ENCODE results near the gene CCR6.
"Not testable (repeated sequence)": the region's sequence is repeated elsewhere in the genome, so short reads cannot be mapped to it uniquely, and the experiment has no call there.

The CCR6 gene

DNA sequence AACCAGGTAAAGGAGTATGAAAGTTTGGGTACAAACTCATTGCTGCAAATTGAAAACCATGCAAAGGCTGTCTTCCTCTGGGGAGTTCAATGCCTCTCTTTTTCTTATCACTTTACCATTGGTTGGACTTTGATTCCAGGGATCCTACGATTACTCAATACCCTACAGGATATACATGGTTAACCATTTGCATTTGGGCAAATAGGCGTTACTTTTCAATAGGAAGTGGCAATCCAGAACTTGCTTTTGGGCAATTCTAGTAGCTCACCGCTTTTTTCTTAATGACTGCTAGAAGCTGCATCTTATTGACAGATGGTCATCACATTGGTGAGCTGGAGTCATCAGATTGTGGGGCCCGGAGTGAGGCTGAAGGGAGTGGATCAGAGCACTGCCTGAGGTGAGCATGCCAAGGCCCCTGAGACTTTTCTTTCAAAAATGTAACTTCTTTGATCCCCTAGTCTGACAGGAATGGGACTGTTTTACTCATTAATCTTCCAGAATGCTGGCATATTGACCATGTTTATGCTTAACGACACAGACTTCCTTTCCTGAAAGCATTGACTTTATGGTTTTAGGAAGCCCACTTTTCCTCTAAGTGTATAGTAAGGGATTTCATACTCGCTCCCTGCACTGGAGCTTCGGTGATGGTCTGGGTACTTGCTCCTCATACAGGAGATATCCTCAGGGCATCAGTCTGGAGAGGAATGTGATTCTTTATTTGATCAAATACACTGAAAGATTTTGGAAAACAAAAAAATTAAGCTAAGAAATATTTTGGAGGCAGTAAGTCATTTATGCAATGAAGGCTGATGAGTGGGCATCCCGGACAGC, at the start of gene CCR6:
Gene CCR6, plus strand, starts transcription at position 270 of the 831 bp plus-strand sequence. CDS start 13,039 bp downstream, outside the sequence.
- DNase-seq (ENCODE audit: low spot score): no peak

DNA sequence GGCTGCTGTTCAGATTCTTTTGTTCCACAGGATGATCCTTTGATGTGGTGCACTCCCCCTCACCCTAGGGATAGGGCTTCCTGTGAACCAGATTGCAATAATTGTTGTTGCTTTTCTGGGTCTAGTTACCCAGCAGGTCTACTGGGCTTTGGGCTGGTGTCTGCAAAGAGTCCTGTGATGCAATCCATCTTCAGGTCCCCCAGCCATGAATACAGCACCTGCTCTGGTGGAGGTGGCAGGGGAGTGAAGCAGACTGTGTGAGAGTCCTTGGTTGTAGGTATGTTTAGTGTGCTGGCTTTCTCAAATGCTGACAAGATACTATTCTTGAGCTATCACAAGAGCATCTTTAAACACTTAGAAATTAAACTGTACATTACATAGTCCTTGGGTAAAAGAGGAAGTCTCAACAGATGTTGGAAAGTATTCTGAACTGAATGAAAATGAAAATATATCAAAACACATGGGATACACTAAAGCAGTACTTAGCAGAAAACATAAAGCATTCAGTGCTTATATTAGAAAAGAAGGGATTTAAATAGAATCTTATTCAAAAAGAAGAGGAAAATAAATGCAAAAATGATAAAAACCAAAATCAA, 49.1 kb upstream of the CCR6 start:
- no peak for DNase-seq (ENCODE audit: low spot score)

DNA sequence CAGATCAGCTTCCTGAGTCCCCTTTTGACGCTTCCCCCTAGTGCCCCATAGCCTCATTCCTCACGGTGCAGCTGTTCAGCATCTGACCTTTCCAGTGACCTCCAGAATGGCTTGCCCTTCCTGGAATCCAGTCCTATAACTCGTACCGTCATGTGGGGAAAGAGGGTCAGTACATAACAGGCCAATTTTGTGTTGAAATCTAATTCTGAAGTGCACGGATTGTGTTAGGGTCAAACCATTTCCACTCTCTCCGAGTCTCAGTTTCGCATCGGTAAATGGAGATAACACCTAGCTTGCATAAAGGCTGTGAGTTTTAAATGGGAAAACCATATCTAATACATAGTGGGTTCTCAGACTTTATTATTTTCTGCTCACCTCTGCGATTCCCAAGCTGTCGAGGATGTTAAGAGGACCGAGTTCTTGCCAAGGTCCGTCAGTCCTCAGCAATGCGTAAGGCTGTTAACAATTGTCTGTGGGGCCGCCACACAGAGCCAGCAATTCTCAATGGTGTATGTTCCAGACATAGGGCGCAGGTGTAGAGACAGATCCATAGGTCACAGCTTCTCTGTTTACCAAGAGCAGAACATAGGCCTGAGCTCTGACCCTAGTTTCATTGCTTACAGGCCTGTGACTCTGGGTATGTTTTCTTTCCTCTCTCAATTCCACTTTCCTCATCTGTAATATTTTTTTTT, 45.5 kb upstream of the CCR6 start:
- no peak for DNase-seq (ENCODE audit: low spot score)

DNA sequence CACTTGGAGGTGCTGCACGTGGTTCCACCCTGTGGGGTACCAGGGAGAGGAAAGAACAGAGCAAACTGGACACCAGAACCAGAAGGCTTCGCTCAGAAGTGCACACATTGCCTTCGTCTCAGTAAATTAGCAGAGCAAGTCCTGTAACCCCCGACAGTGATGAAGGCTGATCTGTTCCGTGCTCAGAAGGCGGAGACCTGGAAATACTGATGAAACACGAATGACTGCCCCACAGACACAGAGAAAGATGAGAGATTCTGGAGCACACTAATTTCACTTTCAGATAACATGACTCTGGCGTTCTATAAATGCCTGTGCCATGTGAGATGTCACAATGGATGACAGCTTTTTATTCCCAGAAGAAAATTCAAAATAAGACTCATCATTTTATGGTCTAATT, 44.2 kb upstream of the CCR6 start:
- DNase-seq (ENCODE audit: low spot score): no peak

DNA sequence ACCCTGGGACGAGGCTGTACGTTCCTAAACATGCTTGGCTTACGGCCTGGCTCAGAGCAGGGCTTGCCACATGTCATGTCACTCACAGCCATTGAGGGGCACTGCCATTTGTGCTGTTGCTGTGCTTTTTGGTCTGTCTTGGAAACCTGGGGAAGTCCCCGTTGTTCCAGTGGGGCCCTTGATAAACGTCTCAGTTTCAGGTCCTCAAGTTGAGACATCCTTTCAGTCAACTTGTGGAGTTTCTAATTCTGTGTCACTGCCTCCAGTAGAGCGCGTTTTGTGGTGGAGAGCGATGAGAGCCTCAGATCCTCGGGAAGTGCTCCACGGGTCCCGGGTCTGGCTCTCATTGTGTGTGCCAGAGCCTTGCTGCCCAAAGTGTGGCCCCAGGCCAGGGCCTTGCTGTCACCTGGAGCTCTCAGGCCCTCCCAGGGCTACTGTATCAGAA, 43.0 kb upstream of the CCR6 start:
- DNase-seq (ENCODE audit: low spot score): no peak

DNA sequence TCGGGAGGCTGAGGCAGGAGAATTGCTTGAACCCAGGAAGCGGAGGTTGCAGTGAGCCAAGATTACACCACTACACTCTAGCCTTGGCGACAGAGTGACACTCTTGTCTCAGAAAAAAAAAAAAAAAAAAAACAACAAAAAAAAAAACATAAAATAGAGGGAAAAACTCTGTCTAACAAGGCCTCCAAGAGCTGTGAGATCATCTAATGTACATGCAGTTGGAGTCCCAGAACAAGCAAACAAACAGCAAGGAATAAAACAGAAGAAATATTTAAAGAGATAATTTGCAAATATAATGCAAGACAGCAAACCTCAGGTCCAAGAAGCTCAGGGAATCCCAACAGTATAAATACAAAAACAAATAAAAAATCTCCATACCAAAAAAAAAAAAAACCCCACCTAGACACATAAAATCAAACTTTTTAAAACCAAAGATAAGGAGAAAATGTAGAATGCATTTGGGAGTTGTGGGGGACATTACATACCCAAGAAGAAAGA, 35.0 kb upstream of the CCR6 start:
- DNase-seq (ENCODE audit: low spot score): no peak

DNA sequence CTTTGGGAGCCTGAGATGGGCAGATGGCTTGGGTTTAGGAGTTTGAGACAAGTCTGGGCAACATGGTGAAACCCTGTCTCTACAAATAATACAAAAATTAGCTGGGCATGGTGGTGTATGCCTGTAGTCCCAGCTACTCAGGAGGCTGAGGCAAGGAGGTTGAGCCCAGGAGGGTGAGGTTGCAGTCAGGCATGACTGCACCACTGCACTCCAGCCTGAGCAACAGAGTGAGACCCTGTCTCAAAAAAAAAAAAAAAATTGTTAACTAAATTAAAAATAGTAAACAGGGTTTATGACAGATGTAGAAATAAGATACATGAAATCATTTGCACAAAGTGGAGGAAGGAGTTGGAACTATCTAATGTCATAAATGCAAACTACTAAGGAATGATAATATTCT, 34.2 kb upstream of the CCR6 start:
- not testable (repeated sequence) for DNase-seq (ENCODE audit: low spot score)

DNA sequence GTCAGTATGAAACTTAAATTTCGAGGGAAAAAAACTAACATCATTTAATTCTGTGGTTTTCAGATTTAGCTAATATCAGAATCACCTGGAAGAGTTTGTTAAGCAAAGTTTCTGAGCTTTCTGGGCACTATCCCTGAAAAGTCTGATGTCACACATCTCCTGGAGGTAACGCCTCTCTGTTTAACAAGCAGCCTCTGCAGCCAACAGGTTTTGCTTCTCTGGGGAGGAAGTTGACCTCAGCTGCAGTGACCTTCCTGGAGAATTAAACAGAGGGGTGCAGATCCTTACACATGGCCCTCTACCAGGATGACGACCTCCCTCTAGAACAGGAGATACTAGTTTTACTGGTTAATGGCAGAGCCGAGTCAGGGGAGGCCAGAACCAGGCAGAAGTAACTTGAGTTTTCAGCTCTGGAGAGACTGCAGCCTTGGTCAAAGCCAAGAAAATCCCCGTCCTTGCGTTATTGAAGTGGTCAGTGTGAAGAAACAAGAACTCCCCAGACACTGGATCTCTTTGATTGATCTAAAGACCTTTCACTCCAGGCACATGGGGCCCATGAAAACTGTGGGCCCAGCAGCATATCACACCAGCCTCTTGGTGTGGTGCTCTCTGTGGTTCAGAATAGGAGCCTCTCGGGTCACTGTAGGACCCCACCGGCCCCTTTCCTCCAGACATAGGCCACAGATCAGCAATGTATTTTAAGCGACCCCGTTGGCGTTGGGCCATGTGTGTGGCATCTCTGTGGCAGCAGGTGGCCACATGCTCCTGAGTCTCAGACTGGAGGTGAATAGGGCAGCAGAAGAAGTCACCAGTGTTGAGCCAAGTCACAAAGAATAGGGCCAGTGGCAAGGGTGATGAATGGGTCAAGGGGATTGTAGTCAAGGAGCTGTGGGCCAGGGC, 33.4 kb upstream of the CCR6 start:
- DNase-seq (ENCODE audit: low spot score): no peak

DNA sequence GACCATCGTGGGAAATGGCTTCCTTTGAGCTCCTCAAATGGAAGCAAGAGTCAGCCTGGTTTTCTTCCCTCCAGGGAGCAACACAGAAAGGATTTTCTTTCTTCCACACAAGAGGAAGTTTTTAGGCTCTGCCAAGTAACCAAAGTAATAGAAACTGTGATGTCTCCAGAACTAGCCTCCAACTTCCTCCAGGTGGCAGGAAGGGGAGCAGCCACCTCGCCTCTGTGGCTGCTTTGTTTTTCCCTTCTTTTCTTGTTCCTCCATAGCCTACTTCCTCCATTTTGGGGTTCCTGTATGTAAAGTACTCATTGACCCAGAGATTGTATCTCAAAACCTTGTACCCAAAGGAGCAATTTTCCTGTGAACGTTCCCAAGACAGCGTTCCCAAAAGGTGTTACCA, 32.7 kb upstream of the CCR6 start:
- DNase-seq (ENCODE audit: low spot score): no peak

DNA sequence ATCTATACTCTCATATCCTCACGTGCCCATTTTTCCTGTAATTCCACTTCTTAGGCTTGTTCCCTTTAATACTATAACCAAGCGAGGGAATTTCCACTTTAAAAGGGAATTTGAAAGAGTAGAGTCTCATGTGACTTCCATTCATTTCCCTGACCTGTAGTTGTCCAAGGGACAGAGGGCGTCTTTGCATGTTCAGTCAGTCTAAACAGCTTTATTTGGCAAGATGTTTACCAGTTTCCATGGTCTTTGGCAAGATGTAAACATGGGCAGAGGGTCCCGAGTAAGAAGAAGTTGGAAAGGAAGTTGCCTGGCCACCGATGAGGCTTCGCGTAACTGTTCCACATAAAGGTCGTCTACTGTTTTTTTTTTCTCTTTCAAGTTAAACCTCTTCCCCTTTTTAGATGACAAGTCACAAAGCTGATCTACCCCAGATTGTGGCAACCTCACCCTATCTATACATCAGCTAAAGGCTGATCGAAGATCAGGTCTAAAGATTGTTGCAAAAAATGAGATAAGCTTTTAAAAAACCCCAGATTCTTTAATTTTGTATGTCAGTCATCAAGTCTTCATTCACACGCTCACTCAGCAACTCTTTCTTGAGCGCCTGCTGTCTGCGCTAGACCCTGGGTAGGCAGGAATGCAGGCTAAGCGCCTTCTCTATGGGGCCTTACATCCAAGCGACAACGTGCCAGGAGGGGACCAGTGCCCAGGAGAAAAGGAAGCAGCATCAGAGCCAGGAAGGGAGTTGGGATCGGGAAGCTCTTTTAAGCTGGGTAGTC, 31.7 kb upstream of the CCR6 start:
- DNase-seq (ENCODE audit: low spot score): no peak

DNA sequence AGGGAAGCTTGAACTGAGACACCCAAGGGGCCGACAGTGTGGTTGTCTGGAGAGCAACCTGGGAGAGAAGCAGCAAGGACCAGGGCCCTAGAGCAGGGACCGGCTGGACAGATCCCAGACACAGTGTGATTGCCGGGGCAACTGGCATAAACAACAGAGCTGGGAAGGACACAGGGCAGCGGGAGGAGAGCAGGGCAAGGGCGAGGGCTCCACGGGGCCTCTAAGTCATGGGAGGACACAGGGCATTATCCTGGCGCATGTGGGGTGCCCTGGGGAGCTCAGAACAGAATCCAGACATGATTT, 31.1 kb upstream of the CCR6 start:
- DNase-seq (ENCODE audit: low spot score): no peak

DNA sequence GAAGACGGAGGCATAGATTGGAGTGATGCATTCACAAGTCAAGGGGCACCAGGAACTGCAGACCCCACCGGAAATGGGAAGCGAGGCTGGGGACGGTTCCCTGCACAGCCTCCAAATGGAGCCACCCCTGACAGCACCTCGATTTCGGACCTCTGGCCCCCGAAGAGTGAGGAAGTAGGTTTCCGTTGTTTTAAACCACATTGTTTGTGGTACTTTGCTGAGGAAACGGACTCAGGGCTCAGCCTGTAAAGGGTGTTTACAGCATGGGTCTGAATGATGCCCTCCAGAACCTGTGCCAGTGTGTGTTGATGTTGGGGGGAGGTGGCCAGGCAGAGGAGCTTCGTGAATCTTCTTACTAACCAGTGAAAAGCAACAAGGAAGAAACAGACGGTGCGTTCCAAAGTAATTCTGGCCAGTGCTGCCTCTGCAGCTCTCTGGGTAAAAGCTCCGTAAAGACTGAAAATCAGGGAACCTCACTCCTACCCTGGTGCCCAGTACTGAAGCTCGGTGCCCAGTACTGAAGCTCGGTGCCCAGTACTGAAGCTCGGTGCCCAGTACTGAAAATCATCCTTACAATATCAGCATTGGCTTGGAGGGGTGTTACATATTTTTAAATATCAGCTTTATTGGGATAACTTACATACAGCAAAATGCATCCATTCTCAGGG, 30.1 kb upstream of the CCR6 start:
- no peak for DNase-seq (ENCODE audit: low spot score)

DNA sequence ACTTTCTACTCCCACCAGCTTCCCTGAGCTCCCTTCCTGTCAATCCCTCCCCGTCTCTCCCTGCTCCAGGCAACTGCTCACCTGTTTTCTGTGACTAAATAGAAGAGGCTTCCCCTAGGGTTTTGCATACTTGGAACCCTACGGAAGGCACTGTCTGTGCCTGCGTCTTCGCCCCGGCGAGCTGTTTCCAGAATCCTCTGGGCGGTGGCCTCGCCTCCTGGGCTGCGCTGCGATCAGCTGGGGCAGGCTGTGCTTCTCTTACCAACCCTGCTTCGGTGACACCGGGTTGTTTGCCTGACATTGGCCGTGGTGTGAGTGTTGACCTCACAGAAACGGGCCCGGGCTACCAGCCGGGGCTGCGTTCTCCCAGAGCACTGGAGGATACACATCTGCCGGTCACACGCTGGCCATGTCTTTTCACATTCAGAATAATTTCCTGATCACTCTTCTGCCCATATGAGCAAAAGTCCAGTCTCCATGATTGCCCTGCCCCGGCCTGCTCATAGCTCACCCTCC, 29.4 kb upstream of the CCR6 start:
- DNase-seq (ENCODE audit: low spot score): no peak

DNA sequence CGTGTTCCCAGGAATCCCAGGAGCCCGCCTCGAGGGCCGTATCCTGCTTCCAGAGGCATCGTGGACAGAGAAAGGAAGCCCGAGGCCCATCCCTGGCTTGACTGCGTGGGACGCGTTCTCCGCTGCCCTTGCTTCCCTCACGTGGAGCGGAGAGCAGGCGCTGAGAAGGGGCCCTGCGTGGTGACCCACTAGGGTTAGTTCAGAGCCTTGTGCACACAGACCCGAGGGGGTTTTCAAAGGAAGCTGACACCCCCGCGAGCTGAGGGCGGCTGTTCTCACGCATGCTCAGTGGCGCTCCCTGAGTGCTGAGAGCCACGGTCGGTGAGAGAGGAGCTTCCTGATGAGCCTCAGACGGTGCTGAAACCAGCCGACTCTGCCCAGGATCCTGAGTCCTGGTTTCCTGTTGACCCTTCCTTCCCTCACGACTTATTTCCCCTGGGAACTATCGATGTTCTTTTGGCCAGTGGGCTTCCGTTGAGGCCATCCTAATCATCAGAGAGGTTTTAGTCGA, 28.9 kb upstream of the CCR6 start:
- no peak for DNase-seq (ENCODE audit: low spot score)

DNA sequence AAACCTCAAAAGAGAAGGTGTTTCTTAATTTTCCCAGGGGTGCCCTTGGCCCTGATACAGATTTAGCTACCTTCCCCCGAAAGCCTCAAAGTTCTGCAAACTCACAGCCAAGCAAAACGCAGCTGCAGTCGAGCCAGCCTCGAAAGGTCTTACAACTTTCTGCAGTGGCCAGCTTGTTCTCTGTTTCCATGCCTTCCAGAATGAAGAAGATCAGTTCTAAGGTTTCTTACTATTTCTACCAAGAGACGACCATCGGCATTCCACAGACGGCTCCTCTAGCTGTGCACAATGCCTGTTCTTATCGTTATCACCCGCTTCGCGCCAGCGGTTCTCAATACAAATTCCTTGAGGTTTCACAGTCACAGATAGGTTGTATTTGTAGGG, 28.5 kb upstream of the CCR6 start:
- no peak for DNase-seq (ENCODE audit: low spot score)

DNA sequence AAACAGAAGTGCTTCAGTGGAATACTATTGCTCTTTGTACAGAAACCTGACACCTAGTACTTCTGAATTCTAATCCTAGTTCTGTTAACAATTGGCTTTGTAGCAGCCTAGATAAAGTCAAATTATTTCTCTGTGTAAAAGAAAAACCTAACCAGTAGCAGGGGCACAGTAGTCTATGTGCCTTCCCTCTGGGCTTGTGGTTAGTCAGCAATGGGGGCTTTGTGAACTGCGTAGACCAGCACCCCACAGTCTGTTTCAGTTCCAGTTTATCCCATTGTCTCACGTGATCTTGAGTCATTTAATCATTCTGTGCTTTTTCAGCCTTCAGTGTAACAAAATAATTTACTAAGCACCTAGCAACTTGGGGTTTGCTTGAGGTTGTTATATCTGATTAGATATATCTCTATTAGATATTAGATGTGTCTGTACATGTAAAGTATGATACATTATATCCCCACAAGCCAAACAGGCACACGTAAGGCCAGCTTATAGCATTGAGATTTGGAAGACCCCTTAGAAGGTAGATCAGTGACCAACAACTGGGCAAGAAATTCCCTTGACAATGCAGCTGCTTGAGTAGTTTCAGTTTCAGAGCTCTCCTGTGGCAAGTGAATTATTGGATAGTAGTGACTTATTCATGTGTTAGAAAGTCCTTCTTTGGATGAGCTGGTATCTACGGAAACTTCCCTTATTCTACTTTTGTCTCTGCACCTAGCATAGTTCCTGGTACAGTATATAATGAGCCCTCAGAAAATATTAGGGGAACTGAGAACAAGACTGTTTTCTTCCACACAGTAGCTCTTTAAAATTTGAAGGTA, 27.9 kb upstream of the CCR6 start:
- no peak for DNase-seq (ENCODE audit: low spot score)

DNA sequence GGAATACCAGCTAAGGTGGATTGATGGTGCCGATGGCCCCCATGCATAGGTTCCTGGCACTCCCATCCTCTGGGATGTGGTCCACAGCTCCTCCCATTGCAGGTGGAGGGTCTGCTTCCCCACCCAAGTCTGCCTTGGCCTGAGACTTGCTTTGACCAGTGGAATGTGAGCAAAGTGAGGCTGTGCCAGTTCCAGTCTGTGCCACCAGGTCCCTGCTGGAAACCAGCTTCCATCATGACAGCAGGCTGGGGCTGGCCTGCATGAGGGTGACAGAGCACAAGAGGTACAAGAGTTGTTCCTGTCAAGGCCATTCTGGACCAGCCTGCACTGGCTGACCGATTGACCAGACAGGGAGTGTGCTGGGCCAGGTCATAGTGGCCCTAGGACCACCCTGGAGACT, 27.0 kb upstream of the CCR6 start:
- DNase-seq (ENCODE audit: low spot score): no peak

DNA sequence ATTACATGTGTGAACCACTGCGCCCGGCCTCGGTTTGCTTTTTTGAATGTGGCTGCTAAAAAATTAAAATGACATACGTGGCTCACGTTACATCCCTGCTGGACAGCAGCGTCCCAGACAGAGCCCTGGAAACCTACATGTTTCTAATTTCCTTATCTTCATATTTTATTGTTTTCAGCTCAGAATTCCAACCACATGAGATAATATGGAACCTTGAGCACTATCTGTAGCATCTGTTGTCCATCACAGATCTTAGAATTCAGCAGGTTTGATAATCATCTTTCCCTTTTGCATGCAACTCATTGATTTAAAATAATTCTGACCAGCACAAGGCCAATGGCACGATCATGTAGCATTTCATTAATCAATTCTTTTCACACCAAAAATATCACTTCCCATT, 25.9 kb upstream of the CCR6 start:
- no peak for DNase-seq (ENCODE audit: low spot score)

DNA sequence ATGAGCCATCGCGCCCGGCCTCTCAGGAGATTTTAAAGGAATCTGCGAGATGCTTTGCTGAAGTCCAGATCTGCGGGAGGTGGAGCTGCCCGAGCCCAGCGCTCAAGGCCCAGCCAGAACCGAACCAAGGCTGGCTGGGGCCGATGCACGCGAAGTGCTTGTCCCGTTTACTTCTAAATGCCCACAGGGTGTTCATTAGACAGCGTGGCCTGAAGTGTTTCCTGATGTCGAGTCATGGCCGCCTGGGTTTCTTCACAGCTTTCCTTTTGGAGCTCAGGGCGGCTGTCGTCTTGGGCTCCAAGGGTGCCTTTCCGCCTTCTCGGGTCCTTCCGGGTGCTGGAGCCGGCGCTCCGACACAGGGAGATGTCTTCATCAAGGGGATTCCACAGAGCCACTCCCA, 25.1 kb upstream of the CCR6 start:
- no peak for DNase-seq (ENCODE audit: low spot score)

Measured in AG08395 (cell line).